ENCODE results near the gene C1orf198. TPM values are rescaled to one million over a fixed set of nuclear protein-coding genes. Genes with fewer than 3 reads are reported as not detected.

Gene C1orf198
- total RNA-seq, 1 donor from 2014 or later: 62.5 TPM

- no peak overlapping the region for H3K27ac Mint-ChIP-seq
Observed at GRCh38 chr1:230913496-230913895, 45.2 kb upstream of the C1orf198 start.

GRCh38 chr1:230910755-230911117 lies 42.4 kb upstream of the C1orf198 start:
- H3K9me3 Mint-ChIP-seq: no peaks in the 10 kb centered on the region
- peaks cover 7% of the 10 kb centered on the region for H3K4me1 Mint-ChIP-seq (ENCODE audit: unreplicated experiment)
- H3K27ac Mint-ChIP-seq: no peak overlapping the region
- H3K4me3 Mint-ChIP-seq: no peak overlapping the region
- H3K36me3 Mint-ChIP-seq: peaks cover 22% of the 10 kb centered on the region
- H3K27me3 Mint-ChIP-seq: no peaks in the 10 kb centered on the region
- DNase-seq (ENCODE audit: extremely low spot score, unreplicated experiment): no peak
- TF ChIP-seq, protein P1, sequence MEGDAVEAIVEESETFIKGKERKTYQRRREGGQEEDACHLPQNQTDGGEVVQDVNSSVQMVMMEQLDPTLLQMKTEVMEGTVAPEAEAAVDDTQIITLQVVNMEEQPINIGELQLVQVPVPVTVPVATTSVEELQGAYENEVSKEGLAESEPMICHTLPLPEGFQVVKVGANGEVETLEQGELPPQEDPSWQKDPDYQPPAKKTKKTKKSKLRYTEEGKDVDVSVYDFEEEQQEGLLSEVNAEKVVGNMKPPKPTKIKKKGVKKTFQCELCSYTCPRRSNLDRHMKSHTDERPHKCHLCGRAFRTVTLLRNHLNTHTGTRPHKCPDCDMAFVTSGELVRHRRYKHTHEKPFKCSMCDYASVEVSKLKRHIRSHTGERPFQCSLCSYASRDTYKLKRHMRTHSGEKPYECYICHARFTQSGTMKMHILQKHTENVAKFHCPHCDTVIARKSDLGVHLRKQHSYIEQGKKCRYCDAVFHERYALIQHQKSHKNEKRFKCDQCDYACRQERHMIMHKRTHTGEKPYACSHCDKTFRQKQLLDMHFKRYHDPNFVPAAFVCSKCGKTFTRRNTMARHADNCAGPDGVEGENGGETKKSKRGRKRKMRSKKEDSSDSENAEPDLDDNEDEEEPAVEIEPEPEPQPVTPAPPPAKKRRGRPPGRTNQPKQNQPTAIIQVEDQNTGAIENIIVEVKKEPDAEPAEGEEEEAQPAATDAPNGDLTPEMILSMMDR (conservative IDR thresholded peaks at IDR 0.05): no peak

More at GRCh38 chr1:230913496-230913895, 45.2 kb upstream of the C1orf198 start:
- Mint-ChIP-seq H3K4me1 (ENCODE audit: unreplicated experiment) (no peaks in the 10 kb centered on the region), H3K36me3 (peaks cover 20% of the 10 kb centered on the region), H3K27me3 (no peaks in the 10 kb centered on the region), H3K9me3 (no peaks in the 10 kb centered on the region), H3K4me3 (no peak overlapping the region)
- DNase-seq (ENCODE audit: extremely low spot score, unreplicated experiment): no peak
- TF ChIP-seq, protein P1 (conservative IDR thresholded peaks at IDR 0.05): no peak

- Mint-ChIP-seq H3K27me3 (no peaks in the 10 kb centered on the region), H3K36me3 (peaks cover 26% of the 10 kb centered on the region), H3K9me3 (no peaks in the 10 kb centered on the region), H3K27ac (no peak overlapping the region), H3K4me1 (ENCODE audit: unreplicated experiment) (peaks cover 12% of the 10 kb centered on the region), H3K4me3 (no peak overlapping the region)
- DNase-seq (ENCODE audit: extremely low spot score, unreplicated experiment): no peak
- TF ChIP-seq, protein P1 (conservative IDR thresholded peaks at IDR 0.05): no peak
Observed at GRCh38 chr1:230909974-230910754, 41.8 kb upstream of the C1orf198 start.

GRCh38 chr1:230907472-230908205 lies 39.3 kb upstream of the C1orf198 start:
- no peak overlapping the region for H3K4me3 Mint-ChIP-seq
- DNase-seq (ENCODE audit: extremely low spot score, unreplicated experiment): no peak
- H3K27me3 Mint-ChIP-seq: no peaks in the 10 kb centered on the region
- H3K27ac Mint-ChIP-seq: no peak overlapping the region
- peaks cover 15% of the 10 kb centered on the region for H3K4me1 Mint-ChIP-seq (ENCODE audit: unreplicated experiment)
- TF ChIP-seq, protein P1 (conservative IDR thresholded peaks at IDR 0.05): no peak
- H3K36me3 Mint-ChIP-seq: peaks cover 31% of the 10 kb centered on the region
- H3K9me3 Mint-ChIP-seq: no peaks in the 10 kb centered on the region

- peaks cover 21% of the 10 kb centered on the region for H3K4me1 Mint-ChIP-seq (ENCODE audit: unreplicated experiment)
- H3K9me3 Mint-ChIP-seq: no peaks in the 10 kb centered on the region
- no peak overlapping the region for H3K4me3 Mint-ChIP-seq
- no peak overlapping the region for H3K27ac Mint-ChIP-seq
- H3K27me3 Mint-ChIP-seq: no peaks in the 10 kb centered on the region
- H3K36me3 Mint-ChIP-seq: peaks cover 31% of the 10 kb centered on the region
- no peak for DNase-seq (ENCODE audit: extremely low spot score, unreplicated experiment)
- TF ChIP-seq, protein P1 (conservative IDR thresholded peaks at IDR 0.05): no peak
Observed at GRCh38 chr1:230906226-230906625, 37.9 kb upstream of the C1orf198 start.

Measured in type B pancreatic cell (in vitro differentiated cells).